Stimulated activated naive CD4-positive, alpha-beta T cell treated with Interleukin-2 at 50 U/mL for 16 hours (primary cell): ENCODE data around the gene PEAR1.
A peak's percentile ranks its signal among the peaks of the same experiment; 100 is the strongest.

Experiments
- DNase-seq: peaks from one replicate; lab custom pipeline; 2025; lab: John Stamatoyannopoulos, UW

PEAR1 gene, protein sequence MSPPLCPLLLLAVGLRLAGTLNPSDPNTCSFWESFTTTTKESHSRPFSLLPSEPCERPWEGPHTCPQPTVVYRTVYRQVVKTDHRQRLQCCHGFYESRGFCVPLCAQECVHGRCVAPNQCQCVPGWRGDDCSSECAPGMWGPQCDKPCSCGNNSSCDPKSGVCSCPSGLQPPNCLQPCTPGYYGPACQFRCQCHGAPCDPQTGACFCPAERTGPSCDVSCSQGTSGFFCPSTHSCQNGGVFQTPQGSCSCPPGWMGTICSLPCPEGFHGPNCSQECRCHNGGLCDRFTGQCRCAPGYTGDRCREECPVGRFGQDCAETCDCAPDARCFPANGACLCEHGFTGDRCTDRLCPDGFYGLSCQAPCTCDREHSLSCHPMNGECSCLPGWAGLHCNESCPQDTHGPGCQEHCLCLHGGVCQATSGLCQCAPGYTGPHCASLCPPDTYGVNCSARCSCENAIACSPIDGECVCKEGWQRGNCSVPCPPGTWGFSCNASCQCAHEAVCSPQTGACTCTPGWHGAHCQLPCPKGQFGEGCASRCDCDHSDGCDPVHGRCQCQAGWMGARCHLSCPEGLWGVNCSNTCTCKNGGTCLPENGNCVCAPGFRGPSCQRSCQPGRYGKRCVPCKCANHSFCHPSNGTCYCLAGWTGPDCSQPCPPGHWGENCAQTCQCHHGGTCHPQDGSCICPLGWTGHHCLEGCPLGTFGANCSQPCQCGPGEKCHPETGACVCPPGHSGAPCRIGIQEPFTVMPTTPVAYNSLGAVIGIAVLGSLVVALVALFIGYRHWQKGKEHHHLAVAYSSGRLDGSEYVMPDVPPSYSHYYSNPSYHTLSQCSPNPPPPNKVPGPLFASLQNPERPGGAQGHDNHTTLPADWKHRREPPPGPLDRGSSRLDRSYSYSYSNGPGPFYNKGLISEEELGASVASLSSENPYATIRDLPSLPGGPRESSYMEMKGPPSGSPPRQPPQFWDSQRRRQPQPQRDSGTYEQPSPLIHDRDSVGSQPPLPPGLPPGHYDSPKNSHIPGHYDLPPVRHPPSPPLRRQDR

DNA sequence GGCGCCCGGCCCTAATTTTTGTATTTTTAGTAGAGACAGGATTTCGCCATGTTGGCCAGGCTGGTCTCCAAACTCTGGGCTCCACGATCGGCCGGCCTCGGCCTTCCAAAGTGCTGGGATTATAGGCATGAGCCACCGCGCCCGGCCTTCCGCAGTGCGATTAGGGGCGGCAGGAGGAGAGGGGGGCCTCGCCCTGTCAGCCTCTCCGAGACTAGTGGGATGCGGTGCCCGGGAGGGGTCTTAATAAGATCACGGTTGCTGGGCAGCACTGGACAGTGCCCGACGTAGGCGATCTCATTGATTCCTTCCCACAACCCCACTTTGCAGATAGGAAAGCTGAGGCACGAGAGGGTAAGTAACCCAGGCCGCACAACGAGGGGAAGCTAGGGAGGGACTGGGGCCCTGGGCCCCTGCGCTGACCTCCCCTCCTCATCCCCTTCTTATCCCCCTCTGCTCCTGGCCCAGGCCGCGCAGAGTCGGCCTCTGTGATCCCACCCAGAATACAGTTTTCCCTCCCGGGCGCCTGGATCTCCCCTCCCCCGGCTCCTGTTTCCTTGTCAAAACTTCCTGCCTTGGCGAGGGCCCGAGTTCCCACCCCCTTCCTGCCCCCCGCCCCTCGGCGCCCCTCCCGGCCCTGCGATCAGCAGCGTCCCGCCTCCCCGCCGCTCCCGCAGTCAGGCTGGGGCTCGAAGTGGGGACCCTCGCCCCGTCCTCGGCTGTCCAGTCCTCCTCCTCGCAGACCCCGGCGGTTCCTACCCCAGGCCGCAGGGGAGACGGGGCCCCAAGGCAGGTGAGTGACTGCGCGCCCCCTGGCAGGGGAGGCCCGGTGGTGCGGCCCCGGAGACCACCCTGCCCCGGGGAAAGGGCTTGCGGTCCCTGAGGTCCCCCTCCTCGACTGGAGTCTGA is at the start of gene PEAR1:
Gene PEAR1, plus strand, starts transcription at position 671 of the 906 bp plus-strand sequence. CDS start 10,209 bp downstream, outside the sequence.
- DNase-seq = no peak

DNA sequence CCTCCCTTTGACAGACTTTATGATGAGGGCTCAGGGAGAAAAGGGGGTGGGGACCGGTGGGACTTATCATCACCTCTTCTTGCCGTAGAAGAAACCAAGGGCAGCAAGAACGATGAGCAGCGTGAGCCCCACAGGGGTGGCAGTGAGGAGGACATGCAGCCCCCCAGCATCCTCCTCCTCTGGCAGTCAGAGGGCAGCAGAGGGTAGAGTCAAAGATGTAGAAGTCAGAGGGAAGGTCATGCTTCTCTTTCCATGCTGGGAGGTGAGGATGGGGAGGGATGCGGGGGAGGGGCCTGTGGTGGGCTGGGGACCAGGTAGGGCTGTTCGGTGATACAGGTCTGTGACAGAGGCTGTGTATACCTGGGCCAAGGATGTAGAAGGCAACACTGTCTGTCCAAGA is 49.4 kb upstream of the PEAR1 start:
- no peak for DNase-seq

DNA sequence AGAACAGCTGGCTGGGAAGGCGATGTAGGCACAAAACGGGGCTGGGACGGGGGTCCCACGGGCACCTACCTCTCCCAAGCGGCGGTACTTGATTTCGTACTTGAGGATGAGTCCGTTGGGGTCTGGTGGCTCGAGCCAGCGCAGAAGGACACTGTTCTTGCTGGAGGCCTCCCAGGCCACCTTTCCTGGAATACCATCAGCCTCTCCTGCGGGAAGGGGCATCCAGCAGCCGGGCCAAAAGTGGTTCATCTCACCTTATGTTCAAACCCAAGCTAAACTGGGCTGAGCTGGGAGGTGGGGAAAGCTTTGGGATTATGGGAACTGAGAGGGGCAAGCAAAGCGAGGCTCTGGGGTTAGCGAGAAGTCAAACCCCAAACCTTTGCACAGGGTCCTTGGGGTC is 48.9 kb upstream of the PEAR1 start:
- DNase-seq = no peak

DNA sequence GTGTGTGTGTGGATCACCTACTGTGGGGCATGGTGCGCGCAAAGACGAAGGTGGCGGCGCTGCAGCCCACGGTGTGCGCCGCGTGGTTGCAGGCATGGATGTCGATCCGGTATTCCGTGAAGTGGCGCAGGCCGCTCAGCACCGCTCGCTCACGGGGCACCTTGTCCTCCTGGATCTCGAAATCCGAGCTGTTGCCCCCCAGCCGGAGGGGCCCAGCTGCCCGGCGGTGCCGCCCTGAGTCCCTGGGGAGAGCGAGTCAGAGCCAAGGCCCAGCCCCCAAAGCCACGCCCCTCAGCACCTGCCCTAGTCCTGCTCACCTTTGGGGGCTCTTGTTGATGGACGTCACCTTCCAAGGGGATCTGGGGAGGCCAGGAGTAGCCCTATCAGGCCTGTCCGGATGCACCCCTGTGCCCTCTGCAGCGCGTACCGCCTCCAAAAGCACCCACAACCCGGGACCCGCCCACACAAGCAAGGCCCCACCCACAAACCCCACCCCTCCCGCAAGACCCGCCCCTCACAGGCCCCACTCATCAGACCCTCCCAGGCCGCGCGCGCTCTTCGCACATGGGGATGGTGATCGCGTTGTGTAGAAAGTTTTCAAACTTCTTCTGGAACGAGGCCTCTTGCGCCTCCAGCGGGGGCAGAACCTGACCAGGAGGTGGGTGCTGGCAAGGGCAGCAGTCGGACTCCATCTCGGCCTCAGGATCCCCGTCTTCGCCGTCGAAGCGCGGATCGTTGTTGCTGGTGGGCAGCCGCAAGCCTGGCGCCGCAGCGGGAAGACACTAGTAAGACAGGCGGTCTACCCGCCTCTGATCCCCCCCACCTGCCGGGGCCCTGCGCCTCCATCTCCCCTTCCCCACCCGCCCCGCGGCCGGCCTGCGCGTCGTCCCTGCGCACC is 48.2 kb upstream of the PEAR1 start:
- peak; percentile 17 for DNase-seq

DNA sequence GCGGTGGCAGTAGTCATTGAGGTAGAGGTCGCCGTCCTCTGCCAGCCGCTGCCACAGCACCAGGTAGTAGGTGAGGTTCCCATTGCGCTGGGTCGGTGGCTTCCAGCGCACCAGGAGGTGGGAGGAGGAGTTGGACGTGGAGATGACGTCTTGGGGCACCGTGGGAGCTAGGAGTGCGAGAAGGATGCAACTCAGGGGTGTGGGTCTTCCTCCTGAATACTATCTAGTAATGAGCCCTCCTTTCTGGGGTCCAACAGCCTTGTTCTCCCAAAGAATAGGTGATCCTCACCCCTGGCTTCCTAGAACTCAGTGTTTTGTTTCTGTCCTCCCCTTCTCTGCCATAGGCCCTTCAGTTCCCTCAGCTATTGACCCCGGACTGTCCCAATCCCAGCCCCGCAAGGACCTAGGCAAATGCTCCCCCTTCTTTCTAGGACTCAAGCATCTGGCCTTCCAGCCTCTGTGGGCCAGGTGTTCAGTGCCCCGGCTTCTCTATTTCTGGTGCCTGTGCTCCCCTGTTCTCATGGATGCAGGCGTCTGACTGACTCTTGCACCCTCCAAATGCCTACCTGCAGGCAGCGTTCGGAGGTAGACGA is 47.5 kb upstream of the PEAR1 start:
- no peak for DNase-seq

DNA sequence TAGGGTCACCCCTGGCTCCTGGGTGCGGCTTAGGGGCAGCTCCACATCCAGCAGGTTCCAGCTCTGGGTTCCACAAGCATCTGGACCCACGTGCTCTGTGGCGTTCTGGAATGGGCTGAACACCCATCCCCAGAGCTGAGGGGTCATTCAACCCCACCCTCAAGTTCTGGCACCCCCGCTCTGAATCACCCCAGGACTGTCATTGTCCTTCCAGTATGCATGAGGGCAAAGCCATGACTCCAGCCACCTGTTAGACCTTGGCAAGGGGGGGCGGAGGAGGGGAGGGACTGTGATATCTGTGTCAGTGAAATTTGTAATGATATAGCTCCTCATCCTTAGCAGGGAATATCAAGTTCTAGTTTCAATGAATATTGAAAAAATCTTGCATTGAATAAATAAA is 46.9 kb upstream of the PEAR1 start:
- no peak for DNase-seq

DNA sequence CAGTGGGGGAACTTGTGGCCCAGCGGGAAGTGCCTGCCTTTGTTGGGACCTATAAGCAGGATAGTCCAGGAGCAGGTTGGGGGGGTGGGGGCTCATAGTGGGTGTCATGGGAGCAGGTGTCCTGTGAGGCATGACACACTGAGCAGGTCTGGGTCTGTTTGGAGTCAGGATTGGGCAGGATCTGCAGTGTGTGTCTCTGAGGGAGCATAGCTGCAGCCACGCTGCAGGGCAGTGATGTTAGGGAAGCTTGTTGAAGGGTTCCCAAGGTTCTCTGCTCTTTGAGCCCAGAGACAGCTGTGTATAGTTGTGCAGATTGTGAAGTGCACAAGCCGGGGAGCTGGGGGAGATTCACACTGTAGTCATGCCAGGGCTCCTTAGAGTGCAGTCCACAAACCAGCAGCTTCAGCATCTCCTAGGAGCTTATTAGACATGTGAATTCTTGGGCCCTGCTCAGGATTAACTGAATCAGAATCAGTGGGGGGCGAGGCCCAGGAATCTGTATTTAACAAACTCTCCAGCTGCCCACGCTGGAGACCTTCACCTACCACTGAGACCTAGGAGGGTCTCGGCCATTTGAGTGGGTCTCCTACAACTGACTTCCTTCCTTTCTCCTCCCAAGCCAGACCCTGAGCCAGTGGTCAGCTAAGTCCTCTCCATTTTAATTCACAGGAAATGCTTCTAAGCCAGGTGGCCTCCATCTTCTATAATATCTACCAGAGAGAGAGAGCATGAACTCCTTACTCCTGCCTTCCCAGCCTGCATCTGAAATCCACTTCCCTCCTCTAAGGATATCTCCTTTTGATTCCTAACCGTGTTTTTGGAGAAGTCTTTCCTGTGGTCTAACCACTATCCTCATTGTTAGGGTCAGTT is 45.7 kb upstream of the PEAR1 start:
- no peak for DNase-seq

DNA sequence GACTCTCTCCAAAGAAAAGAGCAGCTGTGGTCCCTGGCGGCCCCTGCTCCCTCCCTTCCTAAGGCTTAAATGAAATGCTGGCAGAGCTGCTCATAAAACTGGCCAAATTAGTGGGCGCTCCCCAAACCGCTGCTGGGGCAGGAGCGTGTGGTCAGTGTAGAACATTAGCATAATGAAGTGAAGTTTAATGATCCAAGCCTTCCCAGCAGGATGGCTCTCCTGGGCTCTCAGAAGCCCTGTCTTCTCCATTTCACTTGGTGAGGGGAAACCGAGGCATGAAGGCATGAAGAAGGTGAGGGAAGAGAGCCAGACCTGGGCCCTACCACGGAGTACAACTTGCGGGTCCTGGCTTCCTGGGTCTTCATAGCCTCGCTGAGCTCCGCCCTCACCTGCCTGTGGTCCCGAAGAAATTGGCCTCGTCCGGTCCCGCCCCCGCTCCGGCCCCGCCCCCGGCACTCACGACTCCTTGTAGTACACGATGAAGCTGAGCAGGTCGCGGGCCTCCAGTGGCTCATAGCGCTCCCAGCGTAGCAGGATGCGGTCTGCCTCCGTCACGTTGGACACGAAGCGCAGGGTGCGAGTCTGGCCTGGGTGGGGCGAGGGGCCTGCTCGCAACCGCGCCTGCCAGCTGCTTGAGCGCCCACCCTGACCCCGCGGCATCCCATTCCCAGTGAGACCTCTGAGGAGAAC is 44.9 kb upstream of the PEAR1 start:
- DNase-seq = peak; percentile 56

DNA sequence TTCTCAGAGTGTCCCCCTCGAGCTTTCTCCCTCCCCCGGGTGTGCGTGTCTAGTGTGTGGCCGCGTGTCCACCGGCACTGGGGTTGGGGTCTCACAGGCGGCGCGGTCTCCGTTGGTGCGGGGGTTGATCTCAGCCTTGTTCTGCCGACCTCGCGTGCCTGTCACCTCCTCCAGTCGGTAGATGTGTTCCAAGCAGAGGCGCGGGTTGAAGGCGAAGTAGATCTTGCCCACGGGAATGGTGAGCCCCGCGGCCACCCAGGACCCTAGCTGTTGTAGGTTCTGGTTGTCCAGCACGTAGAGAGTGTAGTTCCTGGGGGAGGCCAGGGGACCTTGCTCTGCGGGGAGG is 44.4 kb upstream of the PEAR1 start:
- DNase-seq = no peak

DNA sequence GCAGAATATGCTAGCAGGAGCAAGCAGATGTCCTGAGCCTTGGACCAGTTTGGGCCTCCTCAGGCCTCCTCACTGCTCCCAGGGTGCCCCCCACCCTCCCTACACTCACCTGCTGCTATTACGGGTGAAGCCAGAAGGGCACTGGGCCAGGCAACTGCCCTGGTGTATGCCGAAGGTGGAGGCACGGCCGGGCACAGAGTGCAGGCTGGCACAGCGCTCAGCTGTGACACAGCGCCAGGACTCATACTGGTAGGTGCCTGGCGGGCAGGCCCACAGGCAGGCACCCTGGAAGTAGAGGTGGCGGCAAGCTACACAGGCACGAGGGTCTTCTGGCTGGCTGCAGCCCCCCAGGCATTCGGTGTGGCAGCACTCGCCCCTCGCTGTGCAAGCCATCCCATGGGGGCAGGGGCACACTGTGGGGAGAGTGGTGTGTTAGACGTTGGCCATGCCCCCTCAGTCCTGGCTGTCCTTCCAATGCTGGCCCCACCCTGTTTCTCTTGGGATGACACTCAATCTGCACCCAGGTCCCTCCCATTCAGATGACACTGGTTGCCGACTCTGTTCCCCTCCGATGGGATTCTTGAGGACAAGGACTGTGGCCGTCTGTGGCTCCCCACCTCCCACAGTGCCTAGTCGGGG is 41.6 kb upstream of the PEAR1 start:
- DNase-seq = no peak

DNA sequence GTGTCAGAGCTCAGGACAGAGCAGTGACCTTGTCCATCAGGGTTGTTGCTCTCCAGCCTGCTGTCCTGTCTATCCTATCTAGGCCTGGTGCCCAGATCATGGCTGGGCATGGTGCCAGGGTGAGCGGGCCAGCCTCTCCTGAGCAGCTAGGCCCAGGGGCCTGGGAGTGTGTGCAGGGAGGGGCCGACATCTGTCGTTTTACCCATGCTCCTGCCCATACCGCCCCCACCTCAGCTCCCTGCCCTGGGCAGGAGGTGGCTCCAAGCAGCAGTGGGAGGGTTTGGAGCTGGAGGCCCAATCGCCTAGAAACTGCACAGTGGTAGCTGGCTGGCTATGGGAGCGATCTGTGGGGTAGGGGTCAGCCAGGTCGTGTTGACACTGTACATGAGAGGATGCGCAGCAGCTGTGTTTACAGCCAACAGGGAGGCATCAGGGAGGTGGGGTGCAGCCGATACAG is 41.1 kb upstream of the PEAR1 start:
- no peak for DNase-seq

DNA sequence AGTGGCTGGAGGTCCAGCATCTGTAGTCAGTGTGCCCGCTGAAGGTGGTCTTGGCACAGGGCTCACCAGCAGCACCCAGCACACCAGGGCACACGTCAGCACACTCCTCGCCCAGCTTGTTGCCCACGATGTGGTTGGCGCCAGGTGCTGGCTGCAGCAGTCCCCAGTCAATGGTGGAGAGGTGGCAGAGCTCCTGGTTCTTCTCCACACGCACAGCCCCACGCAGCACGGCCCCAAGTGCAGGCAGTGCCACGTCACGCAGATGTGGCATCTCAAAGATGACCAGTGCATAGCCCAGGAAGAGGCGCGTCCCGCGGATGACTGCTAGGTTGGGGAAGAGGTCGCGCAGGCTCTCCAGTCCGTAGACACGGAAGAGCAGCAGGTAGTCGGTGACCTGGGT is 39.8 kb upstream of the PEAR1 start:
- no peak for DNase-seq

DNA sequence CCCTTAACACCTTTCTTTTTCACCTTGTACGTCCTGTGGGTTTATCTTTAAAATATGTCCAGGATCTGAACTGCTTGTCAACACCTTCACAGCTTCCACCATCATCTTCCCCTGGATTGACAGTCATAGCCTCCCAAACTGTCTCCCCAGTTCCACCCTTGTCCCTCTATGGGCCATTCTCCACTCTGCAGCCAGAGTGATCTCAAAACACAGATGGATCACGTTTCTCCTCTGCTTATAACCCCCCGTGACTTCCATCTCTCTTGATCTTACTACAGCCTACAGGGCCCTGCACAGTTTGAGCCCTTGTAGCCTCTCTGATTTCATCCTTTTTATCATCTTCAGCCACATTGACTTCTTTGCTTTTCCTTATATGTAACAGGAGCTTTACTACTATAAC is 38.9 kb upstream of the PEAR1 start:
- no peak for DNase-seq

DNA sequence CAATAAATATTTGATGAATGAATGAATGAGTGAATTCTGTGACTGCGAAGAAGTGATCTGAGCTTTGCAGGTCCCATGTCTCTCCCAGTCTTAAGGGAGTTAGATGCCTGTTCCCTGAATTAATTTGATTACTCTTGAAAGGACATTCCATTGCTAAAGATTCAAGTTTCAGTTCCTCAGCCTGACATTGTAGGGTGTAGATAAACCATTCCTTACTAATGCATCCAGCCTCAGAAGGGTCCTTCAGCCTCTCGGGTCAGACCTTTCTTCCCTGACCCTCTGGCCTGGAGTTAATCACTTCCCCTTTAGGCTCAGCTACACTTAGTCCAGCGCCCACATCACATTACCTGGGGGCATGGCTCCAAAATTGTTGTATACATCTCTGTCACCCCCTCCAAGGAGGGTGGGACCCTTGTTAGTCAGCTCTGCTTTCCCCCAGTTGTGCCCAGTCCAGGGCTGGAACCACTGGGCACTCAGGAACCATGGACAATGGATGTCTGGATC is 37.2 kb upstream of the PEAR1 start:
- DNase-seq = no peak

DNA sequence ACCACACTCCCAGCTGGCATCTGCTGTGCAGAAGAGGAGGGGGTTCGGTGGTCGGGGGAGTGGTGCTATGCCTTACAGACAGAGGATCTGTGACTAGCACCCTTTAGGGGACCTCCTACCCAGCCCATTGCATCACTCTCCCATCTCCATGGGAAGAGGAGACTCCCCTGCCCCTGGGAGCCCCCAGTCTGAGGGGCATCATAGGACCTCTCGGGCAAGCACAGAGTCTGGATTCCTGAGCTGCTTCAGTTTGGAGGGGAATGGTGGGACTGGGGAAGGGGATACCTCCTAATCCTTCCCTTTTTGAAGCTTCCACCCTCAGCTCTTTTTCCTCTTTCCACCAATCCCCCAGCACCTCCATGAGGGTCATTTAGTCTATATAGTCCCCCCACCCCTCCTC is 36.0 kb upstream of the PEAR1 start:
- DNase-seq = no peak

DNA sequence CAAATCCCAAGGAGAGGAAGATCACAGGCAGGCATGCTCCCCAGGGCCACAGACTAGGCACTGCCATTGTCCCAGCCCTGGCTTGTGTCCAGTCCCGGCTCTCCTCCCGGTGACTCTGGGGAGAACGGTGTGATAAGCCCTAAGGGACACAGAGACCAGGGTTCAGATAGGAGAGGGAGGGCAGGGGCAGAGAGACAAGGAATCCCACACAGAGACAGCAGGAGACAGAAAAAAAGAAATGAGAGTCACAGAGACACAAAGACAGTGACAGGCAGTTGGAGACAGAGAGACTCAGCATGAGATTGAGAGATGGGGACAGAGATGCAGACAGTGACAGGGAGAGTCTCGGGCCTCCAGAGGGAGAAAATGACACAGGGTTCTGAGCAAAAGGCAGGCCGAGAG is 35.0 kb upstream of the PEAR1 start:
- no peak for DNase-seq

DNA sequence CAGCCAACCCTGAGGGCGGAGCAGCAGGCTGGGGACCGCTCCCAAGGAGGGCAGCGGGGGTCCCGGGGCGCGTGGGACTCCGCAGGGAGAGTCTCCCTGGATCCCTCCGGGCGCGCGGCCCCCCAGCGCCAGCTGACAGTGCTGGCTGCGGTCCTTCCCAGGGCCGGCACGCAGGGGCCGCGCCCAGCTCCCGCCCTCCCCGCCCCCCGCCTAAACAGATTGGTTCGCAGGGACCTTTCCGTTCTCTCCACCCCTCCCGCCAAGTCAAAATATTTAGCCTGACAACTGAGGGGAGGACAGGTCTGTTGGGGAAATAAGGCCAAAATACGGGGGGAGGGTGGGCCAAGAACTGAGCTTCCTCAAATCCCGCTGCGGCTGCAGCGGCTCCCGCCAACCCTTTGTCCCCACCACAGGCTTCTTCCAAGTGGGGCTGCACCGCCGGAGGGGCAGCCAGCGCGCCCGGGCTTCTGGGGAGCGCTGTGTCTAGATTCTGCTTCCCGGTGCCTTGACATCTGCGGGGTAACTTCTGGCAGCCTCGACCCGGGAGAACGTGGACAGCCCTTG is 34.5 kb upstream of the PEAR1 start, which contains the start of gene INSRR:
Gene INSRR, minus strand, starts transcription at position 159 of the 564 bp plus-strand sequence. CDS start 496 bp downstream, outside the sequence.
- DNase-seq = no peak
